HEK293T (cell line): ENCODE measurements around the gene MRPL9.

ENCODE experiments used
- CTCF ChIA-PET: fragments of 350-600 bp; formaldehyde crosslinking; extraction: SDS; loops from one replicate; lab custom pipeline; 2021; ENCODE audit warnings: antibody characterized with exemption, inconsistent platforms; lab: Yijun Ruan, JAX
- POLR2A ChIA-PET: fragments of 350-600 bp; formaldehyde crosslinking; extraction: SDS; loops from one replicate; lab custom pipeline; 2020; ENCODE audit warnings: antibody characterized with exemption, inconsistent platforms; lab: Yijun Ruan, JAX
- DNase-seq: peaks from one replicate; pipeline ENCODE4 v3.0.0; 2012; ENCODE audit warnings: mixed read lengths; ENCODE audit errors: extremely low spot score
- ARNT ChIP-seq: fragments of 450-650 bp; IDR thresholded peaks from 2 replicates; pipeline ENCODE4 v1.6.1; 2017; ENCODE audit warnings: mild to moderate bottlenecking
- BHLHE40 ChIP-seq: fragments of 450-650 bp; IDR thresholded peaks from 2 replicates; pipeline ENCODE4 v1.6.1; 2016; ENCODE audit warnings: mild to moderate bottlenecking, moderate library complexity, borderline replicate concordance
- CTBP1 ChIP-seq: fragments of 450-650 bp; IDR thresholded peaks from 2 replicates; pipeline ENCODE4 v1.6.1; 2016; ENCODE audit warnings: borderline replicate concordance
- ELF4 ChIP-seq: fragments of 450-650 bp; IDR thresholded peaks from 2 replicates; pipeline ENCODE4 v1.6.1; 2017; ENCODE audit warnings: antibody characterized with exemption
- FOXA1 ChIP-seq: fragments of 450-650 bp; IDR thresholded peaks from 2 replicates; pipeline ENCODE4 v1.6.1; 2016; ENCODE audit warnings: mild to moderate bottlenecking
- FOXK2 ChIP-seq: fragments of 450-650 bp; IDR thresholded peaks from 2 replicates; pipeline ENCODE4 v1.6.1; 2016; ENCODE audit warnings: mild to moderate bottlenecking
- FOXM1 ChIP-seq: fragments of 450-650 bp; IDR thresholded peaks from 2 replicates; pipeline ENCODE4 v1.6.1; 2017; ENCODE audit warnings: mild to moderate bottlenecking, borderline replicate concordance
- HDGF ChIP-seq: fragments of 450-650 bp; IDR thresholded peaks from 2 replicates; pipeline ENCODE4 v1.6.1; 2017; ENCODE audit warnings: antibody characterized with exemption, borderline replicate concordance
- L3MBTL2 ChIP-seq: fragments of 450-650 bp; conservative IDR thresholded peaks from 2 replicates; pipeline ENCODE4 v1.6.1; 2016; ENCODE audit warnings: mild to moderate bottlenecking
- LEF1 ChIP-seq: fragments of 450-650 bp; IDR thresholded peaks from 2 replicates; pipeline ENCODE4 v1.6.1; 2017; ENCODE audit warnings: mild to moderate bottlenecking, borderline replicate concordance
- NFRKB ChIP-seq: fragments of 450-650 bp; IDR thresholded peaks from 2 replicates; pipeline ENCODE4 v1.6.1; 2016; ENCODE audit warnings: mild to moderate bottlenecking, moderate library complexity
- PKNOX1 ChIP-seq: fragments of 450-650 bp; IDR thresholded peaks from 2 replicates; pipeline ENCODE4 v1.6.1; 2016
- SP1 ChIP-seq: fragments of 450-650 bp; IDR thresholded peaks from 2 replicates; pipeline ENCODE4 v1.6.1; 2017
- SUZ12 ChIP-seq: fragments of 450-650 bp; IDR thresholded peaks from 2 replicates; pipeline ENCODE4 v1.6.1; 2016; ENCODE audit warnings: mild to moderate bottlenecking
- TARDBP ChIP-seq: fragments of 450-650 bp; IDR thresholded peaks from 2 replicates; pipeline ENCODE4 v1.6.1; 2016
- ZNF384 ChIP-seq: fragments of 450-650 bp; IDR thresholded peaks from 2 replicates; pipeline ENCODE4 v1.6.1; 2016

Gene MRPL9

GRCh38 chr1:151715726-151716404 is 47.4 kb downstream of the MRPL9 start:
- POLR2A ChIA-PET: interaction anchor here (0.9 kb wide), 1 partner anchor 17 kb away, joined by 3 read pairs; no protein-coding TSS in a partner anchor
- peak; percentile 42 for DNase-seq
- TF ChIP-seq BHLHE40: no peak
- no peak for TF ChIP-seq ELF4
- no peak for TF ChIP-seq ARNT
- TF ChIP-seq FOXA1: no peak
- TF ChIP-seq NFRKB: no peak
- no peak for TF ChIP-seq FOXM1
- no peak for TF ChIP-seq TARDBP
- no peak for TF ChIP-seq HDGF
- TF ChIP-seq FOXK2: no peak
- no peak for TF ChIP-seq ZNF384
- TF ChIP-seq LEF1: no peak
- TF ChIP-seq SP1: no peak
- no peak for TF ChIP-seq PKNOX1
- TF ChIP-seq L3MBTL2: no peak
- no peak for TF ChIP-seq CTBP1
- TF ChIP-seq SUZ12: no peak
- CTCF ChIA-PET: interaction anchor here (0.6 to 0.7 kb wide), 2 partner anchors 18 to 26 kb away, joined by 3 to 5 read pairs; no protein-coding TSS in a partner anchor

GRCh38 chr1:151714820-151715725 is 48.2 kb downstream of the MRPL9 start:
- ChIA-PET CTCF (no interaction called here), POLR2A (interaction anchor here (0.9 kb wide), 1 partner anchor 16 kb away, joined by 3 read pairs; no protein-coding TSS in a partner anchor)
- no peak for DNase-seq
- no peak for TF ChIP-seq FOXK2
- TF ChIP-seq PKNOX1: no peak
- TF ChIP-seq ARNT: no peak
- no peak for TF ChIP-seq CTBP1
- no peak for TF ChIP-seq SUZ12
- TF ChIP-seq BHLHE40: no peak
- TF ChIP-seq ELF4: no peak
- TF ChIP-seq NFRKB: no peak
- TF ChIP-seq FOXM1: no peak
- no peak for TF ChIP-seq LEF1
- TF ChIP-seq L3MBTL2: no peak
- no peak for TF ChIP-seq TARDBP
- TF ChIP-seq SP1: no peak
- TF ChIP-seq HDGF: no peak
- no peak for TF ChIP-seq ZNF384
- no peak for TF ChIP-seq FOXA1

- DNase-seq: no peak
- ChIA-PET POLR2A (no interaction called here), CTCF (no interaction called here)
- TF ChIP-seq ARNT (no peak), FOXM1 (no peak), TARDBP (no peak), ELF4 (no peak), PKNOX1 (no peak), FOXK2 (no peak), L3MBTL2 (no peak), NFRKB (no peak), SP1 (no peak)
Measured at GRCh38 chr1:151713874-151714273, 49.4 kb downstream of the MRPL9 start.

GRCh38 chr1:151713044-151713443 is 50.3 kb downstream of the MRPL9 start:
- ChIA-PET CTCF (no interaction called here), POLR2A (no interaction called here)
- DNase-seq: no peak
- TF ChIP-seq FOXK2: no peak
- TF ChIP-seq FOXM1: no peak
- no peak for TF ChIP-seq BHLHE40
- no peak for TF ChIP-seq NFRKB
- no peak for TF ChIP-seq SP1
- TF ChIP-seq TARDBP: no peak
- no peak for TF ChIP-seq ARNT
- TF ChIP-seq FOXA1: no peak

- no peak for DNase-seq
- POLR2A ChIA-PET: no interaction called here
- CTCF ChIA-PET: no interaction called here
- TF ChIP-seq SUZ12 (no peak), SP1 (no peak), LEF1 (no peak), BHLHE40 (no peak)
Measured at GRCh38 chr1:151711951-151712350, 51.3 kb downstream of the MRPL9 start.
